ENCODE measurements around the gene TPRG1. TPM values are rescaled to one million over a fixed set of nuclear protein-coding genes. Genes with fewer than 3 reads are reported as not detected.

The TPRG1 gene
- total and polyA plus RNA-seq, 9 of the 15 experiments (the other 6 are each of a cell fraction or from before 2014, with no cell fraction given): 0.01 TPM; not detected in 8

- TF ChIP-seq E4F1 (CRISPR knock-in tag; IDR thresholded peaks at IDR 0.05; ENCODE audit: borderline replicate concordance) (no peak), FOXJ2 (tag; IDR thresholded peaks at IDR 0.05) (no peak), ZNF717 (CRISPR knock-in tag; IDR thresholded peaks at IDR 0.05) (no peak), NFXL1 (CRISPR knock-in tag; IDR thresholded peaks at IDR 0.05) (no peak), TAF7 (tag; IDR thresholded peaks at IDR 0.05) (no peak)
These were observed 197.9 kb downstream of the TPRG1 start (continued) for GRCh38 chr3:189369636-189370035.

DNA sequence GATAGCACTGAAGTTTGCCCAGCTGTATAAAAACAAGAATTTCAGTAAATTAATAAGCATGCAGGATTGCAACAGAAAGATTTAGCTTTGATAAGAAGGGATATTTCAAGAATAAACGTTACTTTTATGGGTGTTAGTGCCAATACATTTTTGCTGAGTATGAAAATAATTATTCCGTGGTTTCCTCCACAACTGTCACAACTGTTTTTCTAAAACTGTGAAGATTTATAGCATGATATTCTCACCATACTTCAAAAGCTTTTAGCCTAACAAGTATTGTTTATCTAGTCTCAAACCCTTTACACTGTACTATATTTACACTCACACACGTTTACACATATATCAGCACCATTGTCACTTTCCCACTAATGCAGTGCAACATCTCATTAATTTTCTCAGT lies 200.5 kb downstream of the TPRG1 start:
- POLR2A ChIA-PET: no interaction called here

More for the DNA sequence above, 200.5 kb downstream of the TPRG1 start:
- H3K27ac ChIP-seq (ENCODE audit: extremely low read depth, low read depth, low read length): no peak overlapping the region
- no peak overlapping the region for H3K4me3 ChIP-seq
- no peak overlapping the region for H3K4me2 ChIP-seq (ENCODE audit: insufficient read depth, low read length)
- TF ChIP-seq ZNF316 (IDR thresholded peaks at IDR 0.05): peak; percentile 55; the same call in 1 of the 2 replicates
- TF ChIP-seq MAFK (IDR thresholded peaks at IDR 0.05; ENCODE audit: low read length): 0 out of 2 replicates have a peak, but pooled peaks have one; percentile 29
- TF ChIP-seq ATF6 (CRISPR knock-in tag; IDR thresholded peaks at IDR 0.05): no peak
- TF ChIP-seq, protein P1, sequence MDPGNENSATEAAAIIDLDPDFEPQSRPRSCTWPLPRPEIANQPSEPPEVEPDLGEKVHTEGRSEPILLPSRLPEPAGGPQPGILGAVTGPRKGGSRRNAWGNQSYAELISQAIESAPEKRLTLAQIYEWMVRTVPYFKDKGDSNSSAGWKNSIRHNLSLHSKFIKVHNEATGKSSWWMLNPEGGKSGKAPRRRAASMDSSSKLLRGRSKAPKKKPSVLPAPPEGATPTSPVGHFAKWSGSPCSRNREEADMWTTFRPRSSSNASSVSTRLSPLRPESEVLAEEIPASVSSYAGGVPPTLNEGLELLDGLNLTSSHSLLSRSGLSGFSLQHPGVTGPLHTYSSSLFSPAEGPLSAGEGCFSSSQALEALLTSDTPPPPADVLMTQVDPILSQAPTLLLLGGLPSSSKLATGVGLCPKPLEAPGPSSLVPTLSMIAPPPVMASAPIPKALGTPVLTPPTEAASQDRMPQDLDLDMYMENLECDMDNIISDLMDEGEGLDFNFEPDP (CRISPR knock-in tag; IDR thresholded peaks at IDR 0.05): no peak
- TF ChIP-seq MAFF (IDR thresholded peaks at IDR 0.05; ENCODE audit: low read length): peak; percentile 17; the same call in 1 of the 2 replicates
- no peak for TF ChIP-seq SLC30A9 (CRISPR knock-in tag; IDR thresholded peaks at IDR 0.05)
- no peak for TF ChIP-seq HDAC2 (IDR thresholded peaks at IDR 0.05)
- TF ChIP-seq C11orf30 (IDR thresholded peaks at IDR 0.05; ENCODE audit: low read depth): 0 out of 2 replicates have a peak, but pooled peaks have one; percentile 22
- no peak for TF ChIP-seq ZFP36 (IDR thresholded peaks at IDR 0.05; ENCODE audit: low read depth, low read length, partially characterized antibody)
- no peak for TF ChIP-seq KLF1 (tag; IDR thresholded peaks at IDR 0.05)
- no peak for TF ChIP-seq DACH1 (IDR thresholded peaks at IDR 0.05; ENCODE audit: partially characterized antibody)
- FAIRE-seq (no peak), ATAC-seq (no peak), DNase-seq (ENCODE audit: extremely low read depth in 1 of 4, low spot score in 3 of 4) (no peak)
- H4K20me1 ChIP-seq (replicated peaks; ENCODE audit: control insufficient read depth, insufficient read depth, low read length): no peaks in the 10 kb centered on the region
- no peaks in the 10 kb centered on the region for H3K4me1 ChIP-seq (replicated peaks in 1 of 2; ENCODE audit: control insufficient read depth in 2 of 2, insufficient read depth in 2 of 2, low read length in 2 of 2)
- no peak overlapping the region for H2AFZ ChIP-seq (ENCODE audit: low read depth, low read length)
- 0% methylated on average over 3 of the region's 3 CpGs for WGBS (ENCODE audit: insufficient coverage, low coverage, missing lambda C conversion rate)
- intact Hi-C loops (cut with micrococcal nuclease): no loop called here
- CTCF ChIA-PET (ENCODE audit: low intra/inter-chr PET ratio): no interaction called here
- no peaks in the 10 kb centered on the region for H3K27me3 ChIP-seq (ENCODE audit: control insufficient read depth in 2 of 2, insufficient read depth in 2 of 2, low read length in 2 of 2)
- no peak overlapping the region for H3K9ac ChIP-seq (ENCODE audit: insufficient read depth in 1 of 2, low read depth in 2 of 2, low read length in 2 of 2)
- H3K9me3 ChIP-seq (replicated peaks; ENCODE audit: control insufficient read depth, insufficient read depth, low read depth, low read length): no peaks in the 10 kb centered on the region
- H3K9me1 ChIP-seq (ENCODE audit: control insufficient read depth, insufficient read depth, low read length): no peaks in the 10 kb centered on the region
- H3K36me3 ChIP-seq (ENCODE audit: control insufficient read depth, insufficient read depth, low read length): no peaks in the 10 kb centered on the region
- BruUV-seq (replicated peaks): no TSS peak
- H3K79me2 ChIP-seq (ENCODE audit: control insufficient read depth, insufficient read depth, low read length): no peaks in the 10 kb centered on the region
- in situ Hi-C loops (cut with MboI): no loop called here

Measured in K562 (cell line).